ENCODE measurements around the gene ADARB2.

Gene ADARB2

GRCh38 chr10:1604246-1604645 lies 133.1 kb downstream of the ADARB2 start:
- Mint-ChIP-seq H3K27me3 (peaks cover 28% of the 10 kb centered on the region), H3K27ac (no peak overlapping the region), H3K4me1 (ENCODE audit: low read depth) (peaks cover 3% of the 10 kb centered on the region), H3K36me3 (ENCODE audit: low read depth) (no peaks in the 10 kb centered on the region), H3K9me3 (no peaks in the 10 kb centered on the region), H3K4me3 (no peak overlapping the region)

DNA sequence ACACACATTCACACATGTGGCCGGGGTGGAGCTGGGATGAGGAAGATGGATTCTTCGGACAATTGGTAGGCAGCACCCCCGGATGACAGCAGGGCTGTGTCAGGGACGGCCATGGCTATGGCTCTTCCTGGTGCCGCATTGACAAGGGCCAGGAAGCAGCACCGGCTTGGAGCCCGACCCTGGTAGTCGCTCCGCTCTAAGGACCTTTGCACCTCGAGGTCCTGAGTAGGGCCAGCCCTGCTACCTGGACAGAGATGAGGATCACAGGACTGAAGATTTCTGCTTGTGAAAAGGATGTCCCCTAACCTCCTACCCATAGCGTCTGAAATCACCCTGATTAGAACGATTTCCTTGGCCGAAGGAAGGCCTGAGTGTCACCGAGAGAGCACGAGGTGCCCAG lies 134.1 kb downstream of the ADARB2 start:
- Mint-ChIP-seq H3K27me3 (peaks cover 17% of the 10 kb centered on the region), H3K4me3 (no peak overlapping the region), H3K27ac (no peak overlapping the region), H3K36me3 (ENCODE audit: low read depth) (no peaks in the 10 kb centered on the region), H3K4me1 (ENCODE audit: low read depth) (no peaks in the 10 kb centered on the region), H3K9me3 (no peaks in the 10 kb centered on the region)

DNA sequence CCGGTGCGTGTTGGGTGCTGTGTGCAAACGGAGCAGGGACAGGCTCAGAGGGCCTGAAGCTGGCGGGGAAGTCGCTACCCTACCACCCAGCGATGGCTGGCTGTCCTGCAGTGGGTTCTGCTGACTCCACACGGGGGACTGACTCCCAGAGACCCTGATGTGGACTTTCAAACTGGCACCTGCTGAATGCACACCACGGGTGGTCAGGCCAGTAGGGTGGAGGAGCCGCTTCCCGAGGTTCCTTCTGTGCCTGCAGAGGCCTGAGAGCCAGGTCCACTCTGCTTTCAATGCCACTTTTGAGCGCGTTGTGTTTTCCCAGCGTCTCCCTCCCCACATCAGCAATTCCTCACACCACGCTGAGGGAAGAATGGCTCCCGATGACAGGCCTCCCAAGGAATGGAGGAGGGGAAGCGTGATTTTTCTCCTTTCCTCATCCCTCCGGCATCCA lies 135.3 kb downstream of the ADARB2 start:
- Mint-ChIP-seq H3K27me3 (peaks cover 13% of the 10 kb centered on the region), H3K27ac (no peak overlapping the region), H3K9me3 (no peaks in the 10 kb centered on the region), H3K36me3 (ENCODE audit: low read depth) (no peaks in the 10 kb centered on the region), H3K4me3 (no peak overlapping the region), H3K4me1 (ENCODE audit: low read depth) (no peaks in the 10 kb centered on the region)

- H3K4me3 Mint-ChIP-seq: no peak overlapping the region
- H3K4me1 Mint-ChIP-seq (ENCODE audit: low read depth): no peaks in the 10 kb centered on the region
- no peak overlapping the region for H3K27ac Mint-ChIP-seq
- no peaks in the 10 kb centered on the region for H3K9me3 Mint-ChIP-seq
- H3K27me3 Mint-ChIP-seq: peaks cover 7% of the 10 kb centered on the region
- no peaks in the 10 kb centered on the region for H3K36me3 Mint-ChIP-seq (ENCODE audit: low read depth)
Observed at GRCh38 chr10:1601406-1601805, 135.9 kb downstream of the ADARB2 start.

DNA sequence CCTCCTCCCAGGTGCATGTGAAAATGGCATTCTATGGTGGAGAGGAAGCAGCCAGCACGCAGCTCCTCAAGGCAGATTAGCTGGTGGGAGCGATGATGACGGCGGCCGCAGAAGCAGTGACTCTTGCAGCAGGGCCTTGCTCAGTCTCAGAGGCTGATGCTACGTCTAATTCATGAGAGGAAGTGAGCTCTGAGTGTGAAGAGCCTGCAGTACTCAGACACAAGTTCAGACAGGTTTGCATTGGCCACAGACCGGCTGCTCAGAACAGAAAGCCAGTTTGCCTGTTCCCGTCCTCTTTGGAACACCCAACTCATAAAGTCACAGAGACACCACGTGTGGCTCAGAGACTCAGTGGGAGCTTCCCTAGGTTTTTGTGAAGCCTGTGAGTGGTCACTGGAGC lies 136.5 kb downstream of the ADARB2 start:
- no peaks in the 10 kb centered on the region for H3K9me3 Mint-ChIP-seq
- peaks cover 7% of the 10 kb centered on the region for H3K27me3 Mint-ChIP-seq
- H3K4me3 Mint-ChIP-seq: no peak overlapping the region
- H3K36me3 Mint-ChIP-seq (ENCODE audit: low read depth): no peaks in the 10 kb centered on the region
- H3K27ac Mint-ChIP-seq: no peak overlapping the region
- H3K4me1 Mint-ChIP-seq (ENCODE audit: low read depth): no peaks in the 10 kb centered on the region

GRCh38 chr10:1598393-1599153 lies 138.8 kb downstream of the ADARB2 start:
- H3K9me3 Mint-ChIP-seq: no peaks in the 10 kb centered on the region
- H3K27me3 Mint-ChIP-seq: peaks cover 13% of the 10 kb centered on the region
- H3K36me3 Mint-ChIP-seq (ENCODE audit: low read depth): no peaks in the 10 kb centered on the region
- no peak overlapping the region for H3K4me3 Mint-ChIP-seq
- no peaks in the 10 kb centered on the region for H3K4me1 Mint-ChIP-seq (ENCODE audit: low read depth)
- no peak overlapping the region for H3K27ac Mint-ChIP-seq

DNA sequence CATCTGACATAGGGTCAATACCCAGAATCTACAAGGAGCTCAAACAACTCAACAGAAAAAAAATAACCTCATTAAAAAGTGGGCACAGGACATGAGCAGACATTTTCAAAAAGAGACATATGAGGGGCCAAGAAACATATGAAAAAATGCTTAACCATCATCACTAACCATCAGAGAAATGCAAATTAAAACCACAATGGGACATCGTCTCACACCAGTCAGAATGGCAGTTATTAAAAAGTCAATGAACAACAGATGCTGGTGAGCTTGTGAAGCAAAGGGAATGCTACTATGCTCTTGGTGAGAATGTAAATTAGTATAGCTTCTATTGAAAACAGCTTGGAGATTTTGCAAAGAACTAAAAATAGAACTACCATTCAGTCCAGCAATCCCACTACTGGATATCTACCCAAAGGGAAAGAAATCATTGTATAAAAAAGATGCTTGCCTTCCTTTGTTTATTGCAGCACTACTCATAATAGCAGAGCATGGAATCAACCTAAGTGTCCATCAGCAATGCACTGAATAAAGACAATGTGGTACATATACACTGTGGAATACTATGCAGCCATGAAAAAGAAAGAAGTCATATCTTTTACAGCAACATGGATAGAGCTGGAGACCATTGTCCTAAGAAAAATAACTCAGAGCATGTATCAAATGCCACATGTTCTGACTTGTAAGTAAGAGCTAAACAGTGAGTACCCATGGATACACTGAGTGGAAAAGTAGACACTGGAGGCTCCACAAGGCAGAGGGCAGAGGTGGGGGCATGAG lies 139.8 kb downstream of the ADARB2 start:
- Mint-ChIP-seq H3K9me3 (no peaks in the 10 kb centered on the region), H3K4me1 (ENCODE audit: low read depth) (no peaks in the 10 kb centered on the region), H3K27ac (no peak overlapping the region), H3K4me3 (no peak overlapping the region), H3K27me3 (peaks cover 13% of the 10 kb centered on the region), H3K36me3 (ENCODE audit: low read depth) (no peaks in the 10 kb centered on the region)

GRCh38 chr10:1596482-1597099 lies 140.7 kb downstream of the ADARB2 start:
- Mint-ChIP-seq H3K4me3 (no peak overlapping the region), H3K36me3 (ENCODE audit: low read depth) (no peaks in the 10 kb centered on the region), H3K27me3 (peaks cover 12% of the 10 kb centered on the region), H3K4me1 (ENCODE audit: low read depth) (no peaks in the 10 kb centered on the region), H3K9me3 (no peaks in the 10 kb centered on the region), H3K27ac (no peak overlapping the region)

DNA sequence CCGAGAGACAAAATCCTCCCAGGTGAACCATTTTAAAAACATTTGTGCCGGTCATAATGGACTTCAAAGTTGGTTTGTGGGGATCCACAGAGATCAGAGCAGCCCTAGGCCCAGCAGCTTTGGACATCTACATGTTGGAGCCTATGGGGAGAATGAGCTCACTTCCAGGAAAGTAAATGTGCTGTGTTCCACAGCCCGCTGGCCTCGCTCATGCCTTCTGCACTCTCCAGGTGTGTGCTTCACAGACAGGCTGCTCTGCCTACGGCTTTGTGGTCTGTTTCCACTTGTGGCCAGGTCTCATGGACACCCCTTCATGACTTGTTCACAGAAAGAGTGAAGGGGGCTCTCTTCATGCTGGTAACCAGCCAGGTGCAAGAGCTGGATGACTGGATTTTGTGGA lies 141.6 kb downstream of the ADARB2 start:
- Mint-ChIP-seq H3K27ac (no peak overlapping the region), H3K4me3 (no peak overlapping the region), H3K27me3 (peaks cover 10% of the 10 kb centered on the region), H3K36me3 (ENCODE audit: low read depth) (no peaks in the 10 kb centered on the region), H3K4me1 (ENCODE audit: low read depth) (no peaks in the 10 kb centered on the region), H3K9me3 (no peaks in the 10 kb centered on the region)

- Mint-ChIP-seq H3K27ac (no peak overlapping the region), H3K27me3 (peaks cover 10% of the 10 kb centered on the region), H3K4me3 (no peak overlapping the region), H3K4me1 (ENCODE audit: low read depth) (no peaks in the 10 kb centered on the region), H3K9me3 (no peaks in the 10 kb centered on the region), H3K36me3 (ENCODE audit: low read depth) (no peaks in the 10 kb centered on the region)
Observed at GRCh38 chr10:1595242-1595600, 142.1 kb downstream of the ADARB2 start.

DNA sequence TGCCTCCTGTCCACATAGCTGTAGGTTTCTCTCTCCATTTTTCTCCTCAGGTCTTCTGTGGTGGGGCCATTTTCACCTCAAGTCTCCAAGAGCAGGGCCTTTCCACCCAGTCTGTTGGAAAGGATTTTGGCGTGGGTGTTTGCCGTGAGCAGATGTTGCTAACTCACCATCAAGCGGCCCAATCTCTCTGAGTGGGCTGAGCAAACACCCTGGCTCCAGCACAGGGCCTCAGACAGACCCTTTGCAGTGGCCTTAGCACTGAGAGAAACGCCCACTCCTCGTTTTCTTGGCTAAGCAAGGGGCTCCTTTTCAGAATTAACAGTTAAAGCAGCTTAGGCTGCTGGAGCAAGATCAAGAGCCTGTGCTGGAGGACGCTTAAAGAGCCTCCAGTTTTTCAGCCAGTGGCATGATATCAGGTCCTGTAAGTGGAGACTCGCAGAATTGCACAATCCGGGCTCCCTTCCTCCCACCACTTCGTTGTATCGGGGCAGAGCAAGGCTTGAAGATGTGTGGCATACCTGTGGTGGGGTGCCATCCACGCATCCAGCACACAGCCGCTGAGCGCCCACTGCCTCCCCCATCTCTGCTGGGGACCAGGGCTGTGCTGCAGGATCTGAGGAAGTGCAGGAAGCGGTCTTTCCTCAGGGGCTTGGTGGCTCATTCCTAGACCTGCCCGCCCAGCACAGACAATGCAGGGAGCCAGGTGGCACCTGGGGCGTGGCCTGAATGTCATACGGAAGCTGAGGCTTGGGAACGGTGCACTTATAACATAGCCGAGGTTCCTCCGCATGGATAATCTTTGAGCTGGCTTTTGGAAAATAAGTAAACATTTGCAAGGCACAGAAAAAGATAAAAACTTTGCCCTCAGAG lies 142.7 kb downstream of the ADARB2 start:
- no peak overlapping the region for H3K4me3 Mint-ChIP-seq
- no peaks in the 10 kb centered on the region for H3K36me3 Mint-ChIP-seq (ENCODE audit: low read depth)
- no peaks in the 10 kb centered on the region for H3K4me1 Mint-ChIP-seq (ENCODE audit: low read depth)
- no peak overlapping the region for H3K27ac Mint-ChIP-seq
- H3K9me3 Mint-ChIP-seq: no peaks in the 10 kb centered on the region
- H3K27me3 Mint-ChIP-seq: peaks cover 10% of the 10 kb centered on the region

DNA sequence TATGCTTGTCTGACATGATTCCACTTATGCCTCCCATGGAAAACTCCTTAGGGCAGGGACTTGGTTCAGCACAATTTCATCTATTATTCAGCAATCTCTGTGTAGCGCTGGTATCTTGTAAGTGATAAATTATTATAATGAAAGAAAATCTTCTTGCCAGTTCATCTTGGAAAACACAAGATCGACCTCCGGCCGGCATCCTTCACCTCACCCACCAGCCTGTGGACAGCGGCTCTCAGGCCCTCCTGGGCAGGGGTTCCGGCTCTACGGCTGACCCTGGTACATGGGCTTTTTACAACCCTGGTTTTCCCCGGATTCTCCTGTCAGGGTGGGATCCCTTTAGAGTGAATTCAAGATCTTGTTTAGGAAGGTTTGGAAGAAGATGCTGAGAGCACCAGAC lies 145.6 kb downstream of the ADARB2 start:
- Mint-ChIP-seq H3K4me1 (ENCODE audit: low read depth) (no peaks in the 10 kb centered on the region), H3K4me3 (no peak overlapping the region), H3K9me3 (peaks cover 22% of the 10 kb centered on the region), H3K27me3 (peaks cover 6% of the 10 kb centered on the region), H3K36me3 (ENCODE audit: low read depth) (no peaks in the 10 kb centered on the region), H3K27ac (no peak overlapping the region)

DNA sequence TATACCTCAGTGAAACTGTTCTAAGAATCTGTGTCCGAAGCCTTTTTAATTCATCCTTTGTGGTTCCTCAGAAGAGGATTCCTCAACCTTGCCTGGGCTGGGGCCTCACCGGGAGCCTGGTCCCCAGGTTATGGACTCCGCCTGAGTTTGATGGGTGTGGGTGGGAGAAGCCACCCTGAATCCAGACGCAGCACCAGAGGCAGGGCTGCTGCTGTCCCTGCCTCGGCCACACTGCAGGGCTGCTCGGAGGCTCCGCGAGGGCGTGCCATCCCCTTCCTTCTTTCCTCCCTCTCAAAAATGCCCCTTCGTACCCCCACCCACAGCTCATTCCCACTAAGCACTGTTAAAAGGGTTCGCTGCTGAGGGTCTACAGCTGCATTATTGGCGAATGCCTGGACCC lies 146.3 kb downstream of the ADARB2 start:
- Mint-ChIP-seq H3K9me3 (peaks cover 22% of the 10 kb centered on the region), H3K4me3 (no peak overlapping the region), H3K27me3 (peaks cover 6% of the 10 kb centered on the region), H3K4me1 (ENCODE audit: low read depth) (no peaks in the 10 kb centered on the region), H3K27ac (no peak overlapping the region), H3K36me3 (ENCODE audit: low read depth) (no peaks in the 10 kb centered on the region)

- Mint-ChIP-seq H3K36me3 (ENCODE audit: low read depth) (no peaks in the 10 kb centered on the region), H3K9me3 (peaks cover 22% of the 10 kb centered on the region), H3K27ac (no peak overlapping the region), H3K27me3 (no peaks in the 10 kb centered on the region), H3K4me1 (ENCODE audit: low read depth) (no peaks in the 10 kb centered on the region), H3K4me3 (no peak overlapping the region)
Observed at GRCh38 chr10:1589257-1589656, 148.1 kb downstream of the ADARB2 start.
